ENCODE results near the gene DCDC2C.

DCDC2C gene

GRCh38 chr2:3870222-3870621, 166.8 kb downstream of the DCDC2C start:
- Mint-ChIP-seq H3K36me3 (no peaks in the 10 kb centered on the region), H3K27me3 (no peaks in the 10 kb centered on the region), H3K4me3 (no peak overlapping the region), H3K9me3 (ENCODE audit: low read depth) (no peaks in the 10 kb centered on the region), H3K27ac (no peak overlapping the region), H3K4me1 (ENCODE audit: low read depth) (no peaks in the 10 kb centered on the region)

- Mint-ChIP-seq H3K36me3 (no peaks in the 10 kb centered on the region), H3K27me3 (peaks cover 2% of the 10 kb centered on the region), H3K27ac (no peak overlapping the region), H3K9me3 (ENCODE audit: low read depth) (no peaks in the 10 kb centered on the region), H3K4me3 (no peak overlapping the region), H3K4me1 (ENCODE audit: low read depth) (no peaks in the 10 kb centered on the region)
Observed at GRCh38 chr2:3871002-3871401, 167.6 kb downstream of the DCDC2C start.

GRCh38 chr2:3872451-3872850, 169.1 kb downstream of the DCDC2C start:
- no peaks in the 10 kb centered on the region for H3K9me3 Mint-ChIP-seq (ENCODE audit: low read depth)
- no peak overlapping the region for H3K27ac Mint-ChIP-seq
- H3K27me3 Mint-ChIP-seq, result peaks cover 5% of the 10 kb centered on the region
- H3K4me1 Mint-ChIP-seq (ENCODE audit: low read depth), result no peaks in the 10 kb centered on the region
- no peaks in the 10 kb centered on the region for H3K36me3 Mint-ChIP-seq
- no peak overlapping the region for H3K4me3 Mint-ChIP-seq

- Mint-ChIP-seq H3K9me3 (ENCODE audit: low read depth) (no peaks in the 10 kb centered on the region), H3K4me3 (no peak overlapping the region), H3K4me1 (ENCODE audit: low read depth) (no peaks in the 10 kb centered on the region)
Observed at GRCh38 chr2:3873899-3874298, 170.5 kb downstream of the DCDC2C start.

GRCh38 chr2:3876221-3876620, 172.8 kb downstream of the DCDC2C start:
- no peak overlapping the region for H3K4me3 Mint-ChIP-seq
- no peaks in the 10 kb centered on the region for H3K4me1 Mint-ChIP-seq (ENCODE audit: low read depth)
- H3K36me3 Mint-ChIP-seq, result no peaks in the 10 kb centered on the region
- peaks cover 5% of the 10 kb centered on the region for H3K27me3 Mint-ChIP-seq
- no peaks in the 10 kb centered on the region for H3K9me3 Mint-ChIP-seq (ENCODE audit: low read depth)
- H3K27ac Mint-ChIP-seq, result no peak overlapping the region

More at GRCh38 chr2:3873899-3874298, 170.5 kb downstream of the DCDC2C start:
- Mint-ChIP-seq H3K27me3 (peaks cover 5% of the 10 kb centered on the region), H3K27ac (no peak overlapping the region), H3K36me3 (no peaks in the 10 kb centered on the region)

- H3K4me1 Mint-ChIP-seq (ENCODE audit: low read depth), result no peaks in the 10 kb centered on the region
- H3K4me3 Mint-ChIP-seq, result no peak overlapping the region
- no peak overlapping the region for H3K27ac Mint-ChIP-seq
- H3K9me3 Mint-ChIP-seq (ENCODE audit: low read depth), result no peaks in the 10 kb centered on the region
- H3K27me3 Mint-ChIP-seq, result peaks cover 5% of the 10 kb centered on the region
- no peaks in the 10 kb centered on the region for H3K36me3 Mint-ChIP-seq
Observed at GRCh38 chr2:3876685-3877084, 173.3 kb downstream of the DCDC2C start.

- H3K9me3 Mint-ChIP-seq (ENCODE audit: low read depth), result peaks cover 2% of the 10 kb centered on the region
- H3K36me3 Mint-ChIP-seq, result no peaks in the 10 kb centered on the region
- no peak overlapping the region for H3K4me3 Mint-ChIP-seq
- no peaks in the 10 kb centered on the region for H3K4me1 Mint-ChIP-seq (ENCODE audit: low read depth)
- no peak overlapping the region for H3K27ac Mint-ChIP-seq
- no peaks in the 10 kb centered on the region for H3K27me3 Mint-ChIP-seq
Observed at GRCh38 chr2:3885629-3886628, 182.6 kb downstream of the DCDC2C start.

- Mint-ChIP-seq H3K27me3 (peaks cover 9% of the 10 kb centered on the region), H3K9me3 (ENCODE audit: low read depth) (peaks cover 6% of the 10 kb centered on the region), H3K36me3 (no peaks in the 10 kb centered on the region), H3K4me1 (ENCODE audit: low read depth) (no peaks in the 10 kb centered on the region), H3K4me3 (no peak overlapping the region), H3K27ac (no peak overlapping the region)
Observed at GRCh38 chr2:3895021-3895420, 191.6 kb downstream of the DCDC2C start.
